Cardiac muscle cell (in vitro differentiated cells and primary cell): ENCODE data around the gene SLC25A22. TPM values are rescaled to one million over a fixed set of nuclear protein-coding genes. Genes with fewer than 3 reads are reported as not detected.
A peak's percentile ranks its signal among the peaks of the same experiment; 100 is the strongest.

Experiments
- DNase-seq, 2 donors: peaks; one replicate each; pipeline versions ENCODE4 v3.0.0 to v3.0.0-alpha.2; 2010 to 2017; ENCODE audit warnings: low read depth in 1 of 2, low spot score in 1 of 2
- H3K27ac ChIP-seq: fragments of 200-600 bp; sonication (generic); 2 replicates; pipeline ENCODE4 v1.5.1; 2016
- H3K27me3 ChIP-seq: fragments of 200-600 bp; sonication (generic); 2 replicates; pipeline ENCODE4 v1.6.0; 2016; ENCODE audit warnings: control low read depth
- H3K36me3 ChIP-seq: fragments of 200-600 bp; sonication (generic); 2 replicates; pipeline ENCODE4 v1.5.1; 2016; ENCODE audit warnings: control low read depth
- H3K4me1 ChIP-seq: fragments of 200-600 bp; sonication (generic); 2 replicates; pipeline ENCODE4 v1.8.1; 2017; ENCODE audit warnings: low read depth, mild to moderate bottlenecking, mixed run types
- H3K4me3 ChIP-seq: fragments of 200-600 bp; sonication (generic); 2 replicates; pipeline ENCODE4 v1.5.1; 2016; ENCODE audit warnings: mild to moderate bottlenecking
- H3K9me3 ChIP-seq: fragments of 200-600 bp; sonication (generic); 2 replicates; pipeline ENCODE4 v1.5.1; 2017; ENCODE audit warnings: low read depth, mild to moderate bottlenecking, control low read depth
- polyA plus RNA-seq: library from polyadenylated mRNA; unstranded; fragments of >200 nt; fragmentation: Nextera tagmentation; extraction: Ambion mirVana; gene quantifications from 2 replicates; pipeline ENCODE4 v1.2.1, GENCODE V29; 2016
- total RNA-seq: library from RNA; depleted of rRNA; stranded (reverse); fragments of >200 nt; gene quantifications from 2 replicates; pipeline ENCODE4 v1.2.3, GENCODE V29; 2016
- TF ChIP-seq, protein P1 (sequence below): IDR thresholded peaks from 2 replicates; pipeline ENCODE4 v1.5.1; 2012; ENCODE audit warnings: low read depth, mild to moderate bottlenecking, low read length

SLC25A22 gene
- 17.6 and 34.7 TPM in 2 replicates for total RNA-seq
- polyA plus RNA-seq = 18.9 and 21.2 TPM in 2 replicates

DNA sequence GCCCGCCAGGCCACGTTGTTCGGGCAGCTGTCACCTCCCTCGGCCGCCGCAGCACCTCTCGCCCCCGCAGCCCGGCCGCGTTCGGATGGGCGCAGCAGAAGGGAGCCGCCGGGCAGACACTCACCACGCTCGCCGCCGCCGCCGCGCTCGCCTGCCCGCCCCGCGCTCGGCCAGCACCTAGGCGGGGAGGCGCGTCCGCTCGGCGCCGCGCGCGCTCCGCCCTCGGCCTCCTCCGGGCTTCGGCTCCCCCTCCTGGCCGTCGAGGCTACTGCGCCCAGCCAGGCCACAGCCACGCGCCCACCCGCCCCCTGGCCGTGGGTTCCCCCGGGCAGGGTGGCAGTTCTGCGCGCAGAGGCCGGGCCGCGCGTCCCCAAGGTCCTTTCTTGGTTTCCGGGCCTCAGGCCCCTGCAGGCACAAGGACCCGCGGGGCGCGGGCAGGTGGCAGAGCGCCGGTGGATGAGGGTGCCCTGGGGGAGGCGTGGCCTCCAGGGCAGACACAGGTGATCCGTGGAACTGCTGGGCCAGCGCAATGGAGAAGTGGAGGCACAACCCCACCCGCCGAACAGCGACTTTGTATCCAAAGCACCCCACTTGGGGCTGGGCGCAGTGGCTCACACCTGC is at the start of gene SLC25A22:
TSS of gene SLC25A22 (minus strand) at position 189 of the 621 bp plus-strand sequence. CDS start 3,275 bp downstream, outside the sequence.
- H3K27me3 ChIP-seq = no peaks in the 10 kb centered on the region
- TF ChIP-seq, protein P1, sequence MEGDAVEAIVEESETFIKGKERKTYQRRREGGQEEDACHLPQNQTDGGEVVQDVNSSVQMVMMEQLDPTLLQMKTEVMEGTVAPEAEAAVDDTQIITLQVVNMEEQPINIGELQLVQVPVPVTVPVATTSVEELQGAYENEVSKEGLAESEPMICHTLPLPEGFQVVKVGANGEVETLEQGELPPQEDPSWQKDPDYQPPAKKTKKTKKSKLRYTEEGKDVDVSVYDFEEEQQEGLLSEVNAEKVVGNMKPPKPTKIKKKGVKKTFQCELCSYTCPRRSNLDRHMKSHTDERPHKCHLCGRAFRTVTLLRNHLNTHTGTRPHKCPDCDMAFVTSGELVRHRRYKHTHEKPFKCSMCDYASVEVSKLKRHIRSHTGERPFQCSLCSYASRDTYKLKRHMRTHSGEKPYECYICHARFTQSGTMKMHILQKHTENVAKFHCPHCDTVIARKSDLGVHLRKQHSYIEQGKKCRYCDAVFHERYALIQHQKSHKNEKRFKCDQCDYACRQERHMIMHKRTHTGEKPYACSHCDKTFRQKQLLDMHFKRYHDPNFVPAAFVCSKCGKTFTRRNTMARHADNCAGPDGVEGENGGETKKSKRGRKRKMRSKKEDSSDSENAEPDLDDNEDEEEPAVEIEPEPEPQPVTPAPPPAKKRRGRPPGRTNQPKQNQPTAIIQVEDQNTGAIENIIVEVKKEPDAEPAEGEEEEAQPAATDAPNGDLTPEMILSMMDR = peak; percentile 62
- H3K4me3 ChIP-seq = peak within 1 kb of the TSS; percentile 79
- no peaks in the 10 kb centered on the region for H3K36me3 ChIP-seq
- DNase-seq = peak; percentile 81 to 91
- peaks cover 15% of the 10 kb centered on the region for H3K4me1 ChIP-seq
- H3K9me3 ChIP-seq = no peaks in the 10 kb centered on the region
- peak within 1 kb of the TSS; percentile 58 for H3K27ac ChIP-seq

DNA sequence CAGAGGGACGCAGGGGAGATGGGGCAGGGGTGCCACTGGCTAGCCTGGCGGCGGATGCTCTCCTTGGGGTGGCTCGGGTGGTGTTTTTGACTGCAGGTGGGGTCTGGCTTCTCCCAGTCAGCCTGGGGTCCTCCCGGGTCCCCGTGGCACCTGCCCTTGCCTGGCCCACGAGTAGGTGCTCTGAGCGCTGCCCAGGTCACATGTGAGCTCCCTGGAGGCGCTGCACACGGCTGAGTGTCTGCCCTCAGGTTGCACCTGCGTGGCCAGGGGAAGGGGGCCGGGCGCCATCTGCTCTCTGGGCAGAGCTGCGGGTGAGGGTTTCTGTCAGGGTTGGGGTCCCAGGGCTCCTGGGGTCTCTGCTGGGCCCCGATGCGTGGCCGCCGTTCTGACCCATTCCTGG is 49.8 kb upstream of the SLC25A22 start:
- no peaks in the 10 kb centered on the region for H3K9me3 ChIP-seq
- H3K4me1 ChIP-seq = peaks cover 35% of the 10 kb centered on the region
- no peak overlapping the region for H3K27ac ChIP-seq
- no peak overlapping the region for H3K4me3 ChIP-seq
- no peaks in the 10 kb centered on the region for H3K36me3 ChIP-seq
- TF ChIP-seq, protein P1 = no peak
- DNase-seq = no peak
- H3K27me3 ChIP-seq = no peaks in the 10 kb centered on the region

DNA sequence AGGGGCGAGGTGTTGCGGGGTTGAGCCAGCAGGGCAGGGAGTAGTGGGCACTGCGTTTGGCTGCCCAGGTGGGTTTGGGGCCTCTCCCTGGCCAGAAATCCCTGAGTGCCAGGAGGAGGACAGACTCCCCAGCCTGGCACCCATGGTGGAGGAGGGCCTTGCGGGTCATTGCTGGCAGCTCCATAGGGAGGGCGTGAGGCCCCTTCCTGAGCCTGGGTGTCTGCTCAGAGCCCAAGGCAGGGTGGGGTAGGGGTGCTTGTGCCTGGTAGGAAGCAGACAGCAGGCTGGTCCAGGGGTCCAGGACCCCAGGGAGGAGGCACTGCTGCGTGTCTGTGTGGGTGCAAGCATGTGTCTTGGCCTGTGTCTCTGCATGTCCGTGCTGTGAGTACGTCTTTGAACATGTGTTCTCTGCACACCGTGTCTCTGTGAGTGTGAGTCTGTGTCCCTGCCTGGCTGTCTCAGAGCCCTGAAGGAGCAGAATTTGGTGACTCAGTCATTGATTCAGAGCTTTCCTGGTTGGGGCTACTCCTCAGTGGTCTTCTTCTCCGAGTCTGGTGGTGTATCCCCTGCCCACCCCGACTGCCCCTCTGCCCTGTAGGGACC is 48.5 kb upstream of the SLC25A22 start:
- no peak overlapping the region for H3K4me3 ChIP-seq
- H3K4me1 ChIP-seq = peaks cover 37% of the 10 kb centered on the region
- no peaks in the 10 kb centered on the region for H3K36me3 ChIP-seq
- no peaks in the 10 kb centered on the region for H3K27me3 ChIP-seq
- no peak for DNase-seq
- H3K27ac ChIP-seq = no peak overlapping the region
- H3K9me3 ChIP-seq = no peaks in the 10 kb centered on the region
- TF ChIP-seq, protein P1 = no peak

DNA sequence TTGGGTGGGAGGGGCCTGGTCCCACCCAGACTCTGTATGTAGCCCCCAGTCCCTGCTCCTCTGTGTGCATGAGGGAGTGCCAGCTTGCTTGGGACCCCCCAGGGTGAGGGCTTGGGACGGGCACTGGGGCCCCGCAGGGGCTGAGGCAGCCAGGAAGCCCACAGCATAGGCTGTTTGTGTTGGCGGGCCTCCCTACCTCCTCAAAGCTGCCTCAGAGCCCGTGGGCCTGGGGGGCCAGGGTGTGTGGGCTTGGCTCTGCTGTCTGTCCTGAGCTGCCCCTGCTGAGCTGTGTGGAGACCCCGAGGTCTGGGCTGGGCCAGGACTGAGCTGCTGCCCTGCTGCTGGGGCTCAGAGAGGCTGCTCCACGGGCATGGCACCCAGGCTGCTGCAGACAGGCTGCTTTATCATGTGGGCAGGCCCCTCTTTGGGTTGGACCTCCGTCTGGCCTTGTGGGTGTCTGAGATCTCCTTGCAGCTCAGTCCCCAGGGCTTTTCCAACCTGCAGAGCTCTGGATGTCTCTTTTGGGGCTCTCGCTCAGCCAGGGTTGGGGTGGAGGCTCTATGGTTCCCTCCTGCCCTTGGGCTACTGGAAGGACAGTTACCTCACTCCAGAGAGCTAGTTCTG is 47.9 kb upstream of the SLC25A22 start:
- H3K27me3 ChIP-seq = no peaks in the 10 kb centered on the region
- H3K4me1 ChIP-seq = peaks cover 38% of the 10 kb centered on the region
- no peaks in the 10 kb centered on the region for H3K9me3 ChIP-seq
- no peak overlapping the region for H3K4me3 ChIP-seq
- peak in 1 of 2 donors; percentile 63 for DNase-seq
- no peak overlapping the region for H3K27ac ChIP-seq
- TF ChIP-seq, protein P1 = no peak
- H3K36me3 ChIP-seq = no peaks in the 10 kb centered on the region

DNA sequence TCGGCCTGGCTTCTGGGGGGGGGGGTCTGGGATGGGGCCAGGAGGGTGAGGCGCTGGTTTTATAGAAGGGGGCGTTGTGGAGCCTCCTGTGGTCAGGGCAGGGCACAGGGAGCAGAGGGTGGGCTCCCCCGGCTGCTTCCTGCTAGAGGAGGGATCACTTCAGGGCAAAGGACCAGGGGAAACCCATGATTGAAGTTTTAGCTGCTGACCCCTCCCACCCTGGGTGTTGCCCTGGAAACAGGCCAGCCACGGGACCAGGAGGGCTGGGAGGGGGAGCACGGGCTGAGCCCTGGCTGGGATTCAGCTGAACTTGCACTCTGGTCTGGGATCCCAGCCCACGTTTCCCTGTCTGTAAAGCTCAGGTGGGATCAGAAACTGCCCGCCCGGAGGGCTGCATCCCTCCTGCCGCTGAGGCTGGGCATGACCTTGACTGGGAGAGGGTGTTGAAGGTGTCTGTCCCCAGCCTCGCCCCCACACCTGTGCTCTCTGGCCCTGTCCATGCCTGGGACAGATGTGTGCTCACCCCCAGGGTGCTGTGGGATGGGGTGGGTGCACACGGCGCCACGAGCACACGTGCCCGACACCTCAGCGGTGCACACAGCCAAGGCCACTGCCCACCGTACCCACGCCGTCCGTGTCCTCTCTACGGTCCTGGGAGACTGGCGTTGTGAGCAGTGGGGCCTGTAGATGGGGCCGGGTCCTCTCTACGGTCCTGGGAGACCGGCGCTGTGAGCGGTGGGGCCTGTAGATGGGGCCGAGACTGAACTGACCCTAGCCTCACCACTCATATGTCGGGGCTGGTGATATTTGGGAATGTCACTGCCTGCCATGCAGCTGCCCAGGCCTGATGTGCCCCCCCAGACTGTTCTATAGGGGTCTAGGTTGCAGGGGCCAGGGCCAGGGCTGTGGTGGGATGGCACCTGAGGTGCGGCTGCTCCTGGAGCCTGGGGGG is 46.9 kb upstream of the SLC25A22 start:
- TF ChIP-seq, protein P1 = peak; percentile 1
- H3K27ac ChIP-seq = peak overlapping the region; percentile 89
- H3K4me1 ChIP-seq = peaks cover 34% of the 10 kb centered on the region
- no peaks in the 10 kb centered on the region for H3K27me3 ChIP-seq
- no peaks in the 10 kb centered on the region for H3K9me3 ChIP-seq
- peaks cover 3% of the 10 kb centered on the region for H3K36me3 ChIP-seq
- no peak overlapping the region for H3K4me3 ChIP-seq
- peak; percentile 55 to 98 for DNase-seq
